Liver (tissue), 3 donors: Measurements from ENCODE around the gene LMOD1.

ENCODE experiments used
- CTCF ChIP-seq: fragments of 150-350 bp; IDR thresholded peaks from 2 replicates; pipeline ENCODE4 v1.5.1; 2017; ENCODE audit warnings: improper control_type of control experiment, low read depth, low read length; ENCODE audit not compliant: missing input control
- EGR1 ChIP-seq, 2 donors: IDR thresholded peaks; 2 replicates each; pipeline ENCODE4 v1.6.1; 2016 to 2018; ENCODE audit warnings: antibody characterized with exemption in 2 of 2, low read depth in 2 of 2
- FOXA1 ChIP-seq: IDR thresholded peaks from 2 replicates; pipeline ENCODE4 v1.6.1; 2016; ENCODE audit warnings: antibody characterized with exemption
- JUND ChIP-seq, 2 donors: IDR thresholded peaks; 2 replicates each; pipeline ENCODE4 v1.6.1; 2016; ENCODE audit warnings: antibody characterized with exemption in 2 of 2
- NR2F2 ChIP-seq: IDR thresholded peaks from 2 replicates; pipeline ENCODE4 v1.6.1; 2016; ENCODE audit warnings: antibody characterized with exemption
- RAD21 ChIP-seq, 2 donors: IDR thresholded peaks; 2 replicates each; pipeline ENCODE4 v1.6.1; 2016; ENCODE audit warnings: antibody characterized with exemption in 2 of 2, mild to moderate bottlenecking in 2 of 2
- REST ChIP-seq: IDR thresholded peaks from 2 replicates; pipeline ENCODE4 v1.6.1; 2016; ENCODE audit warnings: antibody characterized with exemption, mild to moderate bottlenecking
- RXRA ChIP-seq, 2 donors: IDR thresholded peaks; 2 replicates each; pipeline ENCODE4 v1.6.1; 2017 to 2018; ENCODE audit warnings: antibody characterized with exemption in 2 of 2, mild to moderate bottlenecking in 1 of 2
- SP1 ChIP-seq: IDR thresholded peaks from 2 replicates; pipeline ENCODE4 v1.6.1; 2018; ENCODE audit warnings: antibody characterized with exemption, mild to moderate bottlenecking
- TAF1 ChIP-seq: conservative IDR thresholded peaks from 2 replicates; pipeline ENCODE4 v1.6.1; 2016; ENCODE audit warnings: antibody characterized with exemption, mild to moderate bottlenecking
- ZBTB33 ChIP-seq: IDR thresholded peaks from 2 replicates; pipeline ENCODE4 v1.6.1; 2016; ENCODE audit warnings: antibody characterized with exemption
- TF ChIP-seq, protein P1 (sequence below): IDR thresholded peaks from 2 replicates; pipeline ENCODE4 v1.6.1; 2016; ENCODE audit warnings: antibody characterized with exemption
- donor health status: healthy.
- donor health status: healthy.

- no peak for TF ChIP-seq CTCF
- TF ChIP-seq RAD21 (IDR thresholded peaks at IDR 0.05) = no peak
- TF ChIP-seq JUND (IDR thresholded peaks at IDR 0.05) = no peak
- no peak for TF ChIP-seq ZBTB33
- no peak for TF ChIP-seq REST
- no peak for TF ChIP-seq SP1
- no peak for TF ChIP-seq TAF1
- TF ChIP-seq EGR1 (IDR thresholded peaks at IDR 0.05; ENCODE audit: low read depth in 2 of 2) = no peak
- TF ChIP-seq, protein P1, sequence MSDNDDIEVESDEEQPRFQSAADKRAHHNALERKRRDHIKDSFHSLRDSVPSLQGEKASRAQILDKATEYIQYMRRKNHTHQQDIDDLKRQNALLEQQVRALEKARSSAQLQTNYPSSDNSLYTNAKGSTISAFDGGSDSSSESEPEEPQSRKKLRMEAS = no peak
- TF ChIP-seq RXRA (IDR thresholded peaks at IDR 0.05) = no peak
- no peak for TF ChIP-seq FOXA1
- TF ChIP-seq NR2F2 = no peak
These were observed 84.9 kb downstream of the LMOD1 start for GRCh38 chr1:201861448-201861847.
